GF-D8 (cell line): ENCODE data around the gene RPL10A.

ENCODE experiments used
- DNase-seq: peaks from one replicate; lab custom pipeline; 2025; lab: John Stamatoyannopoulos, UW

RPL10A gene

DNA sequence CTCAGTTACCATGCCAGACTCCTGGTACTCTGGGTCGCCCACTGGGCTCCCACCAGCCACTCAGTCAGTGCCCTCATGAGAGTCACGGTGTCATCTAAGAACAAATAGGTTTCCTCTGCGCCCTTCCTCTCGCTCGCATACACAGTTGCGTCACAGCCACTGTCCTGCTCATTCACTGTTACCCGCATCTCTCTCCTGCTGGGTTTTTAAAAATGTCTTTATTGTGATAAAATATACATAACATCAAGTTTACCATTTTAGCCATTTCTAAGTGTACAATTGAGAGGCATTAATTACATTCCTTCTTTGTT, 24.7 kb downstream of the RPL10A start:
- peak; percentile 10 for DNase-seq

DNA sequence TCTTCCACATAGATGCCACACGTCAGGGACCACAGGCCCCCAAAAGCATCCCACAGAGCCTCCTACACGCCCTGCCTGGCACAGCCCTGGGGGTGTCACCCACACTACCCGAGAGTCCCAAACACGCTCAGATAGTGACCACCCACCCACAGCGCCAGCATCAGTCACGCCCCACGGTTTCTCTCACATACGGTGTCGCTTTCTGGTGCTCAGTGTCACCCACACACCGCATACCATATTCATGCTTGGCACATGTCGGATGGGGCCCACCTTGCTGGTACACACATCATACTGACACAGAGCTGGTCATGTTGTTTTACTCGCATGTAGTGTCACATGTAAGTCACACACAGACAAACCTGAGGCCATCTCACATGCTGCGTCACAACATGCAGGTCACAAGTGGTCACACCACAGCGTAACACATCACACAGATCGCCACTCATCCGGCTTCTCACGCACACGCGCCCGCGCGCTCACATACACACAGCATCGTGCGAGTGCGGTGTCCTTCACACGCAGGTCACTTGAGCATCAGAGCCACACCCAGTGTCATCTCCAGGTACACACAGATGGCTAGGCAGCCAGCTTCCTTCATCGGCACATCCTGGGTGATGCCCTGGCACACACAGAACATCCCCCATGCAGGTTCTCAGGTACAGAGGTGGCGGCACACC, 25.2 kb downstream of the RPL10A start:
- no peak for DNase-seq

DNA sequence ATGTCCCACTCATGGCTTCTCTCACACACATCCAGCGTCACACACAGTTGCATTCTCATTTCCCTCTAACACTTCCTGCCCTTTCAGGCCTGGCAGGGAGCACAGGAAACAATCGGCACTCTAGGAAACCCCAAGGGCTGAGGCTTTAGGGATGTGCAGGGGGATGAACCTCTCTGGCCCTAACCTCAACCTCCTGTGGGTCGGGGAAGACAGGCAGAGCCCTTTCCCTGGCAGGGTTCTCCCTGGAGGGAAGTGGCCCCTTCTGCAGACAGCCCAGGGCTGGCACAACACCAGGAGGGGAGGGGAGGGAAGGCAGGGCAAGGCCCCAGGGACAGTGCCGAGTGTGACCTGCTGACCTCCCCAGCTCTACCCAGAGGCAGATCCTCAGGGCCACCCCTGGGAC, 26.0 kb downstream of the RPL10A start:
- peak; percentile 20 for DNase-seq

DNA sequence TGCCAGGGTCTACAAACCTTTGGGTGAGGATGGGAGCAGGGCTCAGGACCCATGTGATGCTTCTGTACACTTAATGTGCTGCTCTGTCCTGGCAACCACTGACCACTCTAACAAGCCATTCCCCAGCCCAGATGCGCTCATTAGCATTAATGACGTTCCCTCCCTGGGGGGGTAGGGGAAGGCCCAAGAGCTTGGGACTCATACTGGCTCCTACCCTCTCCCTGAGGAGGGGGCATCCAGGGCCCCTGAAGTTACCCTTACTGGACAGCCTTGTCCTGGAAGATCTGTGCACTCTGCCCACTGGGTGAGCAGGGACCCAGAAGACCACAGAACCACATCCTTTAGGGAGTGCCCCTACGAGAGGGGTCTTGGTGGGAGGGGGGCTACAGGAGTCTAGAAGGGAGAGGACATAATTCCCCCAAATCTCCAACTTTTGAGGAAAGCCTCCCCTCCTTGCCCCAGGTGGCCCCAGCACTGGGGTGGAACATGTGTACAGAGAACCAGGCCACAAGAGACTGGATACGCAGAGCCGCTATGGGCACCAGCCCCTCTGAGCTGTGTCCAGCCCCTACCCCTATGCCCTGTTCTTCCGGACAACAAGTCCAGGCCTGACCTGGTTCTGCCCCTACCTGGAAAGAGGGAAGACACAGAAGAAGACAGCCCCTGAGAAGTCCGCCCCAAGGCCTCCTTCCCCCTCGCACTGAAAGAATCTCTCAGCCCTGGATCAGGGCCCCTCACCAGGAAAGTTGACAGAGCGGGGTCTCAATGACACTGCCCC, 27.2 kb downstream of the RPL10A start:
- no peak for DNase-seq

DNA sequence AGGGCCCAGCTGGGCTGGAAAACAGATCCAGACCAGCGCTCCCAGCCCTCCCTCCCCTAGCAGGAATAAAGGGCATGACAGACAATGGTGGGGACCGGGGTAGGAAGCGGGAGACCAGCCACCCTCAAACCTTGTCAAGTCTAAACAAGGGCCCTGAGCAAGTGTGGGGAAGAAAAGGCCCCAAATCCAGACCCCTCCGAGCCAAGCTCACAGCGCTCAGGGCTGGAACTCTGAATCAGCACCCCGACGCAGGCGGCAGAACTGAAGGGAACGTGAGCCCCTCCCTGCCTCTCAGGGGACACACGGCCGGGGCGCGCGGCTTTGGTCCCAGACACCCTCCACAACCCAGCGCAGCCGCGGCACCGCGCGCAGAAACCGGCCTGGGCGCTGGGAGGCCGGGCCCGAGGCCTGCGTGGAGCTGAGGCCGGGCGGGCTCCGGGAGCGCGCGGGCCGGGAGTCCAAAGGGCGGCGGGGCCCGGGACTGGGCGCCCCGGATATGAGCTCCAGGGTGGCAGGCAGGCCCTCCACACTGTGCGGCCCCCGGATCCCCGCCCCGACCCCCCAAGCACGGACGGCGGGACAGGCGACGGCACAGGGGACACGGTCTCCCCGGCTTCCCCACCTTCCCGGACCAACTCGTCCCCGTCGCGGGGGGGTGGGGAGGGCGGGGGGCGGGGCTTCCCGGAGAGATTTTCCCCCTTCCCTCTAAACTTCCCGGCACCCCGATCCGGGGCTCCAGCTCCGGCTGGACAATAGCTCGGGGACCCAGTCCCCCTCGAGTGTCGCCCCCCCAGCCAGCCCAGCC, 28.0 kb downstream of the RPL10A start:
- no peak for DNase-seq

DNA sequence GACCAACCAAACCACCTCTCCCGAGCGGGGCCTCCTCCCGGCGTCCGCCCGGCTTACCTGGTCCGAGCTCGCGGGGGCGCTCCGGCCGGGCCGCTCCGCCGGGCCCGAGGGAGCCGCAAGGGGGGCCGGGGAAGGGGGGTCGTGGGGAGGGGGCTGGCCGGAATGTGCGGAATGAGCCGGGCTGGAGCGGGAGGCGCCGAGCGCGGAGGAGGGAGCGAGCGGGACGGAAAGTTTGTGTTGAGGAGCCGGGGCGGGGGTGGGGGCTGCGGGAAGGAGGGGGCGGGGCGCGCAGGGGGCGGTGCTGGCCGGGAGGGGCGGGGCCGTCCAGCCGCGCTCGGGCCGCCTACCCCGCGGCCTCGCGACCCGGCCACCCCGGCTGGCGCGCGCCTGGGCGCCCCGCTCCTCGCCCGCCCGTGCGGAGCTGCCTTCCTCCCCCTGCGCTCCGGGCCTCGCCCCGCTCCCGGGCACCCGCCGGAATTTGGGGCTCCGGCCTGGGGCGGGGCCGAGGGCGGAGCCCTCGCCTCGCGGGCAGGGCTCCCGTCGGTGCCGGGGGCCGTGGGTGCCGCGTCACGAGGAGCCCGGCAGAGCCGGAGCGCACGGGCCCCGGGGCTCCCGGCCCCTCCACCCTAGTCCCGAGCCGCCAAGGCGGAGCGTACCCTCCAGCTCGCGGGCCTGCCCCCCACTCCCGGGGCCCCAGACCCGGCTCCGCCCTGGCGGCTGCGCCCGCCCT, 28.8 kb downstream of the RPL10A start, which contains the start of gene TEAD3:
Gene TEAD3, minus strand, starts transcription at position 239 of the 730 bp plus-strand sequence.
- no peak for DNase-seq

DNA sequence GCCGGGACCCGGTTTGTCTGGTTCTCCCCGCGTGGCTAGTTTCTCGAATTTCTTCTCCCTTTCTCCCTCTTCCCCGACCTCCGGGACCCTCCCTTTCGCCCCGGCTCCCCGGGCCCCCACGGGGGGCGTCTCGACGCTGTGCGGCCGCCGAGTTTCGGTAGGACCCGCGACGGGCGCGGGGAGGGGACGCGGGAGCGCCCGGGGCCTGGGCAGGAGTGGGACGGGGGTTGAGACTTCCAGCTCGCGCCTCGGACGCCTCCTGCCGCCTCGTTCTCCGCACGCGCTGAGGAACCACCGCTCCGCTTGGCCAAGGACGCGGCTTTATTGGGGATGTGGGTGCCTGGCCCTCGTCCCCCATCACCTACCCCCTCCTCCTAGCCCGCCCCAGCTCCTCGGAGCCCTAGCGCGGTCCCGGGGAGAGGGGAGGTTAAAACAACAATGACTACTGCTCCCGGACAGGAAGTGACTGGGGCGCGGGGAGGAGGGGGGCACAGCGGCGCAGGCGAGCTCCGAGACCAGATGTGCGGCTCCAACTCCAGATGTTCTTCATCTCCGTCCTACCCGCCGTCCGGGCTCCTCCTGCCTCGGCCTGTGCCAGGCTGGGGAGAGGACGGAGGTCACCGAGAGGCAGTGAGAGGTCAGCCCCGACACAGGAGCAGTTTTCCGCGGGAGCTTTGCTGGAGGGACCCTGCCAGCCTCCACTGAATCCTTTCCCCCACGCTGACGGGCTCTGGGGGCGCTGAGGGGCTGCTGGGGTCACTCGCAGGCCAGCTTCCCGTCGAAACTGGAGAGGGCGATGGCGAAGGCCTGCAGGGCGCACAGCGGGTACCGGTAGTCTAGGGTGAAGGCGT, 29.6 kb downstream of the RPL10A start:
- DNase-seq, result peak; percentile 26

DNA sequence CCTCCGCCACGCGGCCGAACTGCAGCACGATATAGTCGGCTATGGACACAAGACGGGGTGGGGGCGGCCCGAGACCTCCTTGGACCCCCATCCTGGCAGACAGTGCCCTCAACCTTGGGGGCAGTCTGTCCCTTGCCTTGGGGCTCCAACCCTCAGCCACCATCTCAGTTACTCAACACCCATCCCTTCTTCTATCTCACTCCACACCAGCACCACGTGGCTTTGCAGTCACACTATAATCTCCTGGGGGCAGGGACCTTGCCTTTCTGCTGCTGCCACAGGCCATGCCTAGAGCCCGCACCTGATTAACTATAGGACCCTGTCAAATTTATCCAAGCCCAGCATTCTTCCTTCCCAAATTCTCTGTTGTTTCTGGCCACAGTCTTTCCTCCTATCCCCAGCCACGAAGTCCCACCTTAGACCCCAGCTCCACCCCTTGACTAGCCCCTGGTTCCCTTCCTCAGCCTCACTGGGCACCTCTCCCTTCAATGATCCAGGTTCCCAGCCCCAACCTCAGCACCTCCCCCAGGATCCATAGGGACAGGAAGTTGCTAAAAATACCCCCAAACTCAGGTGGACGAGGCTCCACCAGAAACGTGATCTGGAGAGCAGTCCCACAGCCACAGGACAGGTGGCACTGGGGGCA, 30.3 kb downstream of the RPL10A start:
- DNase-seq, result peak; percentile 23

DNA sequence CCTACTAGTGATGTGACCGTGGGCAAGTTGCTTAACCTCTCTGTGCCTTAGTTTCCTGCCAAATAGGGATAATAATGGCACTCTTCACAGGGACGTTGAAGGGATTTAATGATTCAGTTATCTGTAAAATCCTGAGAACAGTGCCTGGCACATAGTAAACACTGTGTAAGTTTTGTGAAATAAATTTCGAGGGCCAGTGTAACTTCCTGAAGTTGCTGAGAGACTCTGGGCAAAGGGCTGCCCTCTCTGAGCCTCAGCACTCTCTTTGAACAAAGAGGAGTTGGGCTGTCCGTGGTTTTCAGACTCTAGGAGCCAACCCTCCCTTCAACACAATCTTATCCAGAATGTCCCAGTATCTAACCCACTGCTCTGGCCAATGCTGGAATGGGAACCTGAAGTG, 31.2 kb downstream of the RPL10A start:
- no peak for DNase-seq

DNA sequence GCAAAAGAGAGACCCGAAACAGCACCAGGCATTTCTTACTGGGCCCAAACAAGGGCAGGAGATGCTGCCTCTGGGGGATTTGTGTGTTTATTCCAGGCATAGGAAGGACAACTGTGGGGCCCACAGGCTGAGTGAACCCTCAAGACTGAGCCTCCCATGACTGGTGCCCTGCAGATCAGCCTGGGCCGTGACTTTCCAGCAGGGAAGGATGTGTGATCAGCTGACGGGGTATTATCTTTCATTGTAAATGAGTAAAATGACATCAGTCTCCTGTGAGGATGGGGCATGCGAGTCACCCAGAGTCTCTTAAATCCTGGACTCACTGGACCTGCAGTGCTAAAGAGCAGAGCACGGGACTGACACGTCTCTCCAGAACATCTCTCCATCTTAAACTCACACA, 32.6 kb downstream of the RPL10A start:
- DNase-seq, result no peak

DNA sequence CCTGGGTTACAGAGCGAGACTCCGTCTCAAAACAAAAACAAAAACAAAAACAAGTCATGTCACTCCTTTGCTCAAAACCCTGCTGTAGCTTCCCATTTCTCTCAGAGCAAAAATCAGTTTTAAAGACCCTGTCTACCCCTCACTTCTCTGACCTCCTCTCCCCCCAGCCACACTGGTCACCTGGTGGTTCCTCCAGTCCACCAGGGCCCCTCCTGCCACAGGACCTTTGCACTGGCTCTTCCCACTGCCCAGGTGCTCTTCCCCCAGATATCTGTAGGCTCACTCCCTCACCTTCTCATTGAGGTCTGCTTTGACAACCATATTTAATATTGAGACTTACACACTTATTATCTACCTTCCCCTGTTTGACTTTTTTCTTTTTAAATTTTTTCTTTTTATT, 33.6 kb downstream of the RPL10A start:
- no peak for DNase-seq

DNA sequence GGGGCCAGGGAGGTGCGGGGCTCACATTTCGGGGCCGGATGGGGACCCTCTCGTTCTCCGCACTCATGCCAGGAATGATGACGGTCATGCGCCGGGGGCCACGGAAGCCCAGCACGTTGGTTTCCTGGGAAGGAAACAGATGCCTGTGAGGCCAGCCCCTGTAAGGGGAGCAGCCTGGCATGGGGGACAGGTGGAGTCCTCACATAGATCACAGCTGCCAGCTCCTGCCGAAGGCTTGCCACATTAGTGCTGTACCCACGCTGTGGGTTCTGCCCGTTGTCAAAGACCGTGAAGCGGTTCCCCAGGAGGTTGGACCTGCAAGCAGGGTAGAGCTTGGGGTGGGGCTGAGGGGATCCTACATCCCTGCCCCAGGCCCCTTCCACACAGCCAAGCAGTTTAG, 35.3 kb downstream of the RPL10A start:
- DNase-seq, result no peak

DNA sequence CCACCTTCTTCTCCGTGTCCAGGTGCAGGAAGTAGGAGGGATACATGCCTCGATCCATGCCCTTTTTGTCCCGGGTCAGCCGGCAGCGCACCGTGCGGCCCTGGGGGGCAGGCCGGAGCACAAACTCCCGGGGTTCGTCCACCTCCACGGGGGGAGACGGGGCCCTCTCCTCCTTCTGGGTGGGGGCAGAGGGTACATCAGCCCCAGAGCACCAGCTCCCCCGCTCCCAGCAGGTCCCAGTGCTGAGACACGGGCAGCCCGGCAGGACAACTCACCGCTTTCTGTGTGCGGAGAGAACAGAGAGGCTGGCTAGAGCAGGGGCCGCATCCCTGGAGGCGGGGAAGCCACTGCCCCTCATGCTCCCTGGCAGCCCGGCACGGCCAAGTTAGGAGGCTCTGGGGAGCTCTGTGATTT, 37.8 kb downstream of the RPL10A start:
- no peak for DNase-seq

DNA sequence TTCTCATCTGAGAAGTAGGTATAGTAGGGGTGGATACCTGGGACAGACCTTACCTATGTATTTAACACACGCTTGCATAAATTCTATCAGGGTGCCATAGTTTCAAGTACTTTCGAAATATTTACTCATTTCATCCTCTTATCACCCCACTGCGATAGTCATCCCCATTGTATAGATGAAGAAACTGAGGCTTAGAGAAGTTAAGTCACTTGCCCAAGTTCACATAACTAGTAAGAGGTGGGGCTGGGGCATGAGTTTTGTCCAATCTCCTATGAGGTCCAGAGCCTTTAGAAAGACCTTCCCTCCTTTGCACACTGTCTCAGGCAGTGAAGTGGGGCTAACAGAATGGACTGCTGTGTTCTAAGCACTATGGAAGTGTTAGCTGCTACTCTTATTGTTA, 38.3 kb downstream of the RPL10A start:
- DNase-seq, result no peak

DNA sequence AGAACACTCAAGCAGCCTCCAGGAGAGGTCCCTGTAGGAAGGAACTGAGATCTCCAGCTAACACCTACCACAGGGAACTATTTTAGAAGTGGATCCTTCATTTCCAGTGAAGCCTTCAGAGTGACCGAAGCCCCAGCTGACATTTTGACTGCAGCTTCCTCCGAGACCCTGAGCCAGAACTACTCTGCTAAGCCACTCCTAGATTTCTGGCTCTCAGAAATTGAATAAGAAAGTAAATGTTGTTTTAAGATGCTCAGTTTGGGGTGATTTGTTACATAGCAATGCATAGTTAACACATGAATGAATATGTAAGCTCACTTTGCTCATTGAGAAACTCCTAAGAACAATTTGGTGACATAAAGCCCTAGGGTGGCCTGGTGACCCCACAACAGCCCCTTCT, 39.0 kb downstream of the RPL10A start:
- no peak for DNase-seq

DNA sequence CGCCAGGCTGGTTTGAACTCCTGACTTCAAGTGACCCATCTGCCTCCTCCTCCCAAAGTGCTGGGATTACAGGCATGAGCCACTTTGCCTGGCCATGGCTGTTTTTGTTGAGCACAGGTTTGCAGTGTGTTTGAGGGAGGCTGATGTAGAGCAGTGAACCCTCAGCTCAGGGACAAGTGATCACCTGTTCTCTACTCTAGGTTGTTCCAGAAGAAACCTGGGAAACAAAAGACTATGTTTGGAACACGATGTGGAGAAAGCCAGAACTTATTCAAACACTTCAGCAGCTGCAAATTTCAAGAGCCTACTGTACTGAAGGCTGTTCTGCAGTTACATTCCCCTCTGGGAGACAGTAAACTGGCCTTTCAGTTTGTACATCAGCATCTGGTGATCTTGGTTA, 39.8 kb downstream of the RPL10A start:
- no peak for DNase-seq

DNA sequence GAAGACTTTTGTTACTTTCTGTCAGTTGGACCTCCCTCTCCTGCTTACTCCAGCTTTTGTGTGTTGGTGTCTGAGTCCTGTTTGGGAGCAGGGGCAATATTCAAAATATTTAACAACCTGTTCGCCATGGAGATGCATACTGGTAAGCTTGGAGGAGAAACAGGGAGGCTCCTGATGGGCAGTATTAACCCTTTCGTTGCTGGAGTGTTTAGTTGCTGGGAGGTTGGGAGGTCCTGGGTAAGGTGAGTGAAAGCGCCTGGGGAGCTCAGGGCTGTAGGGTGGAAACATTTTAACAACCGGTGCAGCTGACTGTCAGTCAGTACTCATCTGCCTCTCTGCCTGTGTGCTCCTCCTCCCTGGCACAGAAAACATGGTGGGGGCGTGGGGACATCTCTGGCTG, 40.3 kb downstream of the RPL10A start:
- DNase-seq, result no peak

DNA sequence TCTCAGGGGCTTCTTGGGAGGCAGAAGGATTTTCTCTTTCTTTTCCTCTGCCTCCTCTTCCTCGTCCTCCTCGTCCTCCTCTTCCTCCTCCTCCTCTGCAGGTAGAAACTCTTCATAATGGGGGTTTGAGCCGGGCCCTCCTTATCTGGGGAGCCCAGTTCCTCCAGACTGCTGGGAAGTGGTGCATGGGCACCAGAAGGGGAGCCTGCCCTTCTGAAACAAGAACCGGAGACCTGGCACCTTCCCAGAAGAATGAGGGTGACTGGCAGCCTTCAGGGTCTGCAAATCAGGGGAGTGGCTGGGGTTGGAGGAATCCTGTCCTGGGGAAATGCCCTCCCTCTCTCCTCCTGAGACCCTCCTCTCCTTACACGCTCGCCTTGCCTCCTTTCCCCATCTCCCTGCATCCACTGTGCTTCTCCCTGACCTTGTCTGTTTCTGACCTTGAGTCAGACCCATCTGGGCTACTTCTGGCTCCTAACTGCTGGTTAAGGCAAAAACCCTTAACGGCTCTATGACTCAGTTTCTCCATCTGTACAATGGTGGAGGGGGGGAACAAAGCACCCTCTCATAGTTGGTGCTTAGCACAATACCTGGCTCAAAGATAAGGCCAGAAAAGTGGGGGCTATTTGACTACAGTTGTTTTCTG, 42.8 kb downstream of the RPL10A start:
- no peak for DNase-seq

DNA sequence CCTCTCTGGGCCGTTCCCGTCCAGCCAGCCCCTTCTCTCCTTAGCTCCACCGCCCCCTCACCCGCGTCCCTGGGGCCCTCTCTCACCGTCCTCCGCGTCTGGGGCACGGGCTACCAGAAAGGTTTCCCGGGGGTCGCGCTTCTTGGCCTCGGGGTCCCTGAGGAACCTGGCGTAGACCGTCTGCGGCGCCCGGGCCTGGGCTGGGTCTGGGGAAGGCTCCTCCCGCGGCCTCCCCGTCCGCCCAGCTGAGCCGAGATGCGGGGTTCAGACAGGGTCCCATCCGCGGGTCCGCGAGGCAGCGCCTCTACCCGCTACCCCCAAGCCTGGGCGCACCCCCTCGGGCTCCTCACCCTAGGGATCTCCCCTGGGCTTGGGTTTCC, 43.4 kb downstream of the RPL10A start:
- no peak for DNase-seq

DNA sequence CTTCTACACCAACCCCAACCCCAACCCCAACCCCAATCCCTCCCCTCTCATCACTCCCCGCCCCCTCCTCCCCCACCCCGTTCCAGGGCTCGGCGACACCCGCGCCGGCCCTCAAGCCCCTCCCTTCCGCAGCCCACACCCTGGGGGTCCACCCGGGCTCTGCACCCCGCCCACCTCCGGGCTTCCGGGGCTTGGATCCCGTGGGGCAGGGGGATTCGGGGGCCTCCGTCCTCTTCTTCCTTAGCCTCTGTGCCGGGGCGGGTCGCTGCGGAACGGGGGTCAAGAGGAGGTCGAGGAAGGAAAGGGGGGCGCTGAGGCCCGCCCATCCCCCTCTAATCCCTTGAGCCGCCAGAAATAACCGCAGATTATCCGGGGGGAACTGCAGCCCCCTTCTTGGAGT, 43.8 kb downstream of the RPL10A start:
- no peak for DNase-seq
